Stimulated activated CD8-positive, alpha-beta memory T cell treated with anti-CD3 and anti-CD28 coated beads, Interleukin-12 subunit alpha, Interleukin-12 subunit beta, amount 100 ng/mL, for 1 hour (primary cell): ENCODE data around the gene ELOVL5.

Source experiments
- DNase-seq: peaks from one replicate; pipeline ENCODE4 v3.0.0-alpha.2; 2020; ENCODE audit warnings: low read depth

ELOVL5 gene

GRCh38 chr6:53240139-53240538, 108.6 kb downstream of the ELOVL5 start:
- no peak for DNase-seq

DNA sequence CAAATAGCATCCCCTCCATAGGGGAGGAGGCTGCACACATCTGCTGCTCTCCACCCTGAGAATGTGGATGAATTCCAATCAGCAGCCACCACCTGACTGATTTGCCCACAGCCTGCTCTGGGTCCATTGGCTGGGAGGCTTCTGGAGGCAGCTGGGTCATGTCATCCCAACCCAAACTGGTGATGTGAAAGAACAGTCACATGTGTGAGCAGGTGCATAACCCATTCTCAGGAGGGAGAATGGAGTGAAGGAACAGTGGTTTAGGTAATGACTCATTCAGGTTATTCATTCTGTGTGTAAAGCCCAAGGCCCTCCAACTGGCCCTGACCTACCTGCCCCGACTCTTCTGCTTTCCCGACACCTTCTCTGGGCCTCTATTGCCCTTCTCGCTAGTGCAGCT, 109.2 kb downstream of the ELOVL5 start:
- DNase-seq = no peak

GRCh38 chr6:53238311-53238710, 110.4 kb downstream of the ELOVL5 start:
- DNase-seq = no peak

GRCh38 chr6:53236241-53236640, 112.5 kb downstream of the ELOVL5 start:
- DNase-seq = no peak

GRCh38 chr6:53235508-53235907, 113.2 kb downstream of the ELOVL5 start:
- DNase-seq = no peak

DNA sequence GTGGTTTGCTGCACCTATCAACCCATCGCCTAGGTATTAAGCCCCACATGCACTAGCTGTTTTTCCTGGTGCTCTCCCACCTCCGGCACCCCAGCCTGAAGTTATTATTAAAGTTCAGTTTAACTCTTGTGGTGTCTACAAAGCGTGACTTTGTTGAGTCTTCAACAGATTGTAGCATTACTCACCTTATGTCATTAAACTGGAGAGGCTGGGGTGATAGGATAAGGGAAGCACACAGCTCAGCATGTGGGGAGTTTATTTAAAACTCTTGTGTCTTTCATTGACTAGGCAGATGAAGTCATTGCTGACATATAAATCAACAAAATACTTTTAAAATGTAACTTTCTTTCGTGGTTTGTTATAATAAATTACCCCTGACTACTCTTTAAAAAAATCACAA, 115.4 kb downstream of the ELOVL5 start:
- no peak for DNase-seq

DNA sequence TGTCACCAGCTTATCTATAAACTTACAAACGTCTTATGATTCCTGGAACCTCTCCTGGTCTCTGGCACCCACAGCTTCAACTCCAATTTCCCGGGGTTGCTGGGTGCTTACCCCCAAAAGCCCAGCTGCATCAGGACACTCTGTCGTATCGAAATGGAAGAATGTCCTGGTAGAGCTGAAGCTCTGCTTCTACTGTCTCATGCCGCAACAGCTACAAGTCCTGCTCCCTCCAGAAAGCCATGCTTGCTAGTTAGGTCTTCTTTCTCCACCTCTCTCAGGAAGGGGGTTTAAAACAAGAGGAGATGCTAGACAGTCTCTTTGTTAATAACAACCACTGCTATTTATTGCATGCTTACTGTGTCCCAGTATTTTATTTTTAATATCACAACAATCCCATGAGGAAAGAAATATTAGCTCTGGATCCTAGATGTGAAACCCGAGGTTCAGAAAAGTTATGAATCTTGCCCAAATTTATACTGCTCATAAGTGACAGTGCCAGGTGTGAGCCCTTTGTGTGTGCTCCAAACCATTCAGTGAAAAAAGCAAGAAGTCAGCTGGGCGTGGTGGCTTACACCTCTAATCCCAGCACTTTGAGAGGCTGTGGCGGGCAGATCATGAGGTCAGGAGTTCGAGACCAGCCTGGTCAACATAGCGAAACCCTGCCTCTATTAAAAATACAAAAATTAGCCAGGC, 117.8 kb downstream of the ELOVL5 start:
- DNase-seq = no peak

- no peak for DNase-seq
These were observed 120.9 kb downstream of the ELOVL5 start for GRCh38 chr6:53227847-53228246.

DNA sequence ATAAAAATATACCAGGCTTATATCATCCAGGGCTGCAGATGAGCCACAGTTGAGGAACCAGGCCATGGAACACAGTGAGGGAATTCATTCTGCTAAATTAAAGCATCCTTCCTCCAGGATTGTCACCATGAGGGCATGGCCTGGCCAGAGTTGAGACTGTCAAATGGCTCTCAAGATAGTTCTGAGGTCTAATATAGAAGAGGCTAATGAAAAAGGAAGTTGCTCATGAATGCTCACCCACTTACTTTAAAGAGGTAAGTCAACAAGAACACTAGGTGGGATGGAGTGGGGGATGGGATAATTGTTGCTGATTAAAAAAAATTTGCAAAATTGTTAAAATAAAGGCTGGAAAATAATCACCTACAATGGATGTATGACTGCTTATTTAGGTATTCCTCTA, 128.1 kb downstream of the ELOVL5 start:
- DNase-seq = no peak
